ENCODE results near the gene PRDM16.

The PRDM16 gene

GRCh38 chr1:3032371-3033039 is 36.5 kb upstream of the PRDM16 start:
- DNase-seq (ENCODE audit: low read depth in 2 of 3, low spot score in 2 of 3), result no peak

GRCh38 chr1:3033040-3033789 is 35.8 kb upstream of the PRDM16 start:
- DNase-seq (ENCODE audit: low read depth in 2 of 3, low spot score in 2 of 3), result peak in 1 of 3 experiments; percentile 6

GRCh38 chr1:3033790-3034090 is 35.3 kb upstream of the PRDM16 start:
- no peak for DNase-seq (ENCODE audit: low read depth in 2 of 3, low spot score in 2 of 3)

GRCh38 chr1:3034162-3034561 is 34.8 kb upstream of the PRDM16 start:
- no peak for DNase-seq (ENCODE audit: low read depth in 2 of 3, low spot score in 2 of 3)

GRCh38 chr1:3034728-3035562 is 34.1 kb upstream of the PRDM16 start:
- no peak for DNase-seq (ENCODE audit: low read depth in 2 of 3, low spot score in 2 of 3)

- no peak for DNase-seq (ENCODE audit: low read depth in 2 of 3, low spot score in 2 of 3)
Observed at GRCh38 chr1:3035563-3036446, 33.2 kb upstream of the PRDM16 start.

- DNase-seq (ENCODE audit: low read depth in 2 of 3, low spot score in 2 of 3), result no peak
Observed at GRCh38 chr1:3036447-3037280, 32.3 kb upstream of the PRDM16 start.

- DNase-seq (ENCODE audit: low read depth in 2 of 3, low spot score in 2 of 3), result no peak
Observed at GRCh38 chr1:3037281-3038040, 31.5 kb upstream of the PRDM16 start.

- no peak for DNase-seq (ENCODE audit: low read depth in 2 of 3, low spot score in 2 of 3)
Observed at GRCh38 chr1:3038113-3038551, 30.9 kb upstream of the PRDM16 start.

GRCh38 chr1:3038571-3039181 is 30.3 kb upstream of the PRDM16 start:
- DNase-seq (ENCODE audit: low read depth in 2 of 3, low spot score in 2 of 3), result no peak

- no peak for DNase-seq (ENCODE audit: low read depth in 2 of 3, low spot score in 2 of 3)
Observed at GRCh38 chr1:3040004-3040403, 29.0 kb upstream of the PRDM16 start.

- DNase-seq (ENCODE audit: low read depth in 2 of 3, low spot score in 2 of 3), result no peak
Observed at GRCh38 chr1:3042481-3042880, 26.5 kb upstream of the PRDM16 start.

GRCh38 chr1:3049164-3049563 is 19.8 kb upstream of the PRDM16 start:
- DNase-seq (ENCODE audit: low read depth in 2 of 3, low spot score in 2 of 3), result no peak

- no peak for DNase-seq (ENCODE audit: low read depth in 2 of 3, low spot score in 2 of 3)
Observed at GRCh38 chr1:3049905-3050304, 19.1 kb upstream of the PRDM16 start.

GRCh38 chr1:3050603-3051002 is 18.4 kb upstream of the PRDM16 start:
- no peak for DNase-seq (ENCODE audit: low read depth in 2 of 3, low spot score in 2 of 3)

- DNase-seq (ENCODE audit: low read depth in 2 of 3, low spot score in 2 of 3), result no peak
Observed at GRCh38 chr1:3051270-3052268, 17.4 kb upstream of the PRDM16 start.

- DNase-seq (ENCODE audit: low read depth in 2 of 3, low spot score in 2 of 3), result no peak
Observed at GRCh38 chr1:3052501-3052900, 16.5 kb upstream of the PRDM16 start.
